Ectodermal cell (in vitro differentiated cells): ENCODE results near the gene LPAR3.

ENCODE experiments used
- H3K27ac ChIP-seq: 2 replicates; pipeline ENCODE4 v1.7.0; 2013; ENCODE audit warnings: mild to moderate bottlenecking, low read depth, low read length; ENCODE audit not compliant: insufficient read depth, poor library complexity, severe bottlenecking
- H3K27me3 ChIP-seq: 2 replicates; pipeline ENCODE4 v1.7.0; 2013; ENCODE audit warnings: mild to moderate bottlenecking, low read length; ENCODE audit not compliant: insufficient read depth, control insufficient read depth, poor library complexity, severe bottlenecking
- H3K36me3 ChIP-seq: one replicate; pipeline ENCODE4 v1.7.0; 2013; ENCODE audit warnings: low read length; ENCODE audit not compliant: control insufficient read depth, insufficient read depth
- H3K4me1 ChIP-seq: one replicate; pipeline ENCODE4 v1.7.0; 2013; ENCODE audit warnings: low read length; ENCODE audit not compliant: control insufficient read depth, insufficient read depth
- H3K4me3 ChIP-seq: 2 replicates; pipeline ENCODE4 v1.7.0; 2013; ENCODE audit warnings: low read depth, low read length, control low read depth; ENCODE audit not compliant: insufficient read depth
- H3K9me3 ChIP-seq: 2 replicates; pipeline ENCODE4 v1.7.0; 2013; ENCODE audit warnings: mild to moderate bottlenecking, low read length, moderate library complexity; ENCODE audit not compliant: control insufficient read depth
- WGBS, 2 experiments: methylation state at CpG; one replicate each; pipeline ENCODE4 v1.1.7; 2013; ENCODE audit warnings: missing lambda C conversion rate in 2 of 2; 5-methylcytosine and 5-hydroxymethylcytosine counted together

LPAR3 gene

DNA sequence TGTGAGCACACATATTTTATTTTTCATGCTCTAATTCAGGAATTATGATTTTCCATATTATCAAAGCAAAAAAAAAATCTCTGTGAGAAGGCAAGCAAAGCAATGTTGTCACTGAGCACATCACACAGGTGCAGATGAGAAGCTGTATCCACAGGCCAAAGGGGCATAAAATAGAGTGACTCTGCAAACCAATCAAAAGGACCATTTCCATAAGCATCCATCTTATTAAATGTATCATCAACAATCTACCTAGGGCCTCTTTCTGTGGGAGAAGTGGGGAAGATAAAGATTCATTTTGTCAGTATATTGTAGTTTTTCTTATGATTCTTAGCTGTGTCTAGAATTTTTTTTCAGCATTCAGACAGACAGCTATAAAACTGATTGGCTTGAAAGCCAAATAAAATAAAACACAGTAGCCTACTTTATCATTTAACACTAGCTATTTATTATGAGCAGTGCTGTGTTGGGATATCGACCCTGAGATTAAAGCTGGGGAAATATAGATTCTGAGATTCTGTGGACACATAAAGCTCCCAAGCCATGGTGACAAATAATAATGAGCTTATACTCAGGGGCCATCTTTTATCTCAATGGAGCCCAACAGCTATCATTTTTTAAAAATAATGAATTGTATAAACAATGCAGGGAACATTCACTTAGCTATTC, 90.3 kb downstream of the LPAR3 start:
- Histone ChIP-seq H3K9me3 (no peaks in the 10 kb centered on the region), H3K4me1 (no peaks in the 10 kb centered on the region), H3K27me3 (no peaks in the 10 kb centered on the region), H3K36me3 (no peaks in the 10 kb centered on the region), H3K4me3 (no peak overlapping the region), H3K27ac (no peak overlapping the region)
- 86 to 91% methylated on average over 1 of the region's 1 CpG for WGBS, 2 experiments

DNA sequence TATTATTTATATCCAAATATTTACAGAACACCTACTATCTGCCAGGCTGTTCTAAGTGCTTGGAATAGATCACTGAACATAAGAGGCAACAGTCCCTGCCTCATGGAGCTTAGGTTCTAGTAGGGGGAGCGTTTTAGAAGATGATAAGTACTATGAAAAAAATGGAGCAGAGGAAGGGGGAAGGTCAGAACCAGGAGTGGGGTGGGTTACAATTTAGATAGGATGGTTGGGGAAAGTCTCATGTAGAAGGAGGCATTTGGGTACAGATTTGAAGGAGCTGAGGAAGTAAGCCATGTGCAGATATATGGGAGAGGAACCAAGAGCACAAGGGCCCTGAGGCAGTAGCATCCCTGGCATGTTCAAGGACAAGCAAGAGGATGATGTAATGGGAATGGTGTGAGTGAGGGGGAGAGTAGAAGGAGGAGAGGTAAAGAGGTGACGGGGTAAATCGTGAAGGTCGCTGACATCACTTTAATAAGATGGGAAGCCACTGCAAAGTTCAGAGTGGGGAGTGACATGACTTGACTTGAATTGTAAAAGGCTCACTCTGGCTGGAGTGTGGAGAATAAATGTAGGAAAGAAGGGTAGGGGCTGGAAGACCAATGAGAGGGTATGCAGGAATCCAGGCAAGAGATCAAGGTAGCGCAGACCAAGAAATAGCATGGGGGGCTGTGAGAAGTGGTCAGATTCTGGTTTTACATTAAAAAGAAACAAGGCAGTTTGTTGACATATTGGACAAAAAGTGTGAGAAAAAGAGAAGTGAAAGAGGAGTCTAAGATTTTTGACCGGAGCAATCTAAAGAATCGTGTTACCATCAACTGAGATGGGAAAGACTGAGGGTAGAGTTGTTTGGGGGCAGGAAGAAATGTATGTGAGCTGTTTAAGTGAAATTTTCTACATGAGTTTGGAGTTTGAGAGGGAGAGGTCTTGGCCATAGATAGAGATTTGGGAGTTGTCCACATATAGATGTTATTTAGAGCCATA, 92.6 kb downstream of the LPAR3 start:
- H3K4me1 ChIP-seq, result no peaks in the 10 kb centered on the region
- no peaks in the 10 kb centered on the region for H3K36me3 ChIP-seq
- no peak overlapping the region for H3K27ac ChIP-seq
- no peak overlapping the region for H3K4me3 ChIP-seq
- H3K9me3 ChIP-seq, result no peaks in the 10 kb centered on the region
- H3K27me3 ChIP-seq, result no peaks in the 10 kb centered on the region
- WGBS, 2 experiments, result 93 to 94% methylated on average over 7 of the region's 7 CpGs

DNA sequence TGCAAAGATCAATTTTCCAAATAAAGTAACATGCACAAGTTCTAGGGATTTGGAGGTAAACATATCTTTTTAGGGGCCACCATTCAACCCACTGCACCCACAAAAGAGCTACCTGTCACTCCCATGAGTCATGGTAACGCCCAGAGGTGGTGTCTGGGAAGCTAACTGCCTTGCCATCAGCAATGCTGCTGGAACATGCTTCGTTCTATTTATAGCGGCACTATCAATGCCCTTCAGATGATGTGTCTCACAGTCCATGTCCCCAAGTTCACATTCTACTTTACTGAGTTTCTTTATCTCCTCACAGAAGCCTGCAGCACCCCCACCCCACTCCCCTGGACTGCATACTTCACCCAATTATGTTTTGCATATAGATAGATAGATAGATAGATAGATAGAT, 95.4 kb downstream of the LPAR3 start:
- Histone ChIP-seq H3K4me1 (no peaks in the 10 kb centered on the region), H3K27me3 (no peaks in the 10 kb centered on the region), H3K9me3 (no peaks in the 10 kb centered on the region), H3K4me3 (no peak overlapping the region), H3K27ac (no peak overlapping the region), H3K36me3 (no peaks in the 10 kb centered on the region)
- 92 to 94% methylated on average over 3 of the region's 3 CpGs for WGBS, 2 experiments

DNA sequence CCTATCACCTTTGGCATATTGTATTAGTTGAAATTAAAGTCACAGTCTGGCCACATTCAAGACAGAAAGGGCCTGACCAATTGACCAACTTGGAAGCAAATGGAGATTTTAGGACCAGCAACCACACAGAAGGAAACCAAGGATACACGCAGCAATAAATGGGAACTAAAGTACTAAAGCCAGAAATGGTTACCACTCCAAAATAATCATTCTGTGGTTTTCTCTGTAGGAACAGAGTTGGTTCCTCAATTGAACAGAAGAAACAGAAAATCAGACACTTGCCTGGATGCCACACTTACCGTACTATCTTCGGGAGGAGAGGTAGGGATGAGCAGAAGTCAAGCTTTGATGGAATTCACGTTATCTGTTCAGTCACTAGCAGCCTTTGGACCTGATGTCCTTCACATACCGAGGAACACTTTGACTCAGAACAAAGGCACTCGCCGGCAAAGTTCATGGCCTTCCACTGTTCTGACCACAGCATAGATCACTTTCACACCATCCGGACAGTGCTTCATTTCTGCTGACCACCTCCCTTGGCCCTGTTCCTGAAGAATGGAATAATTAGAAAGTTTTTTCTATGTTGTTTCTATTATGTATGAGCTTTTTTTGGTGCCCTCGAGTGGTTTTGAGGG, 96.9 kb downstream of the LPAR3 start:
- no peaks in the 10 kb centered on the region for H3K27me3 ChIP-seq
- H3K4me1 ChIP-seq, result no peaks in the 10 kb centered on the region
- no peak overlapping the region for H3K4me3 ChIP-seq
- no peaks in the 10 kb centered on the region for H3K9me3 ChIP-seq
- H3K36me3 ChIP-seq, result no peaks in the 10 kb centered on the region
- WGBS, 2 experiments, result 95 to 97% methylated on average over 8 to 9 of the region's 9 CpGs
- H3K27ac ChIP-seq, result no peak overlapping the region

DNA sequence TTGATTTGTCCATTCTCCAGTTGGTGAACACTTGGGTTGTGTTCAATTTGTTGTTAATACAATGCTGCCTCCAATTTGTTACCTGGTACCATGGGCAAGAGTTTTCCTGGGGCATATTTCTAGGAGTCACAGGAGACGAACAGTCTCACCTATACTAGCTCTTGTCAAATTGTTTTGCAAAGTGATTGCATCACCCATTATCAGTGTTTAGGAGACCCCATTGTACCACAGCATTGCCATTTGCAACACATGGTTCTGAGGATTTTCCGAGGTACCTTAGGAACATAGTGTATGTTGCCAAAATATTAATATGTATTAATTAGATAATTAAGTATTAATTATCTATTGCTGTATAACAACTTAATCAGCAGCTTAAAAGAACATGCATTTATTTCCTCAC, 97.8 kb downstream of the LPAR3 start:
- H3K4me1 ChIP-seq, result no peaks in the 10 kb centered on the region
- no peak overlapping the region for H3K4me3 ChIP-seq
- H3K27ac ChIP-seq, result no peak overlapping the region
- H3K27me3 ChIP-seq, result no peaks in the 10 kb centered on the region
- no peaks in the 10 kb centered on the region for H3K36me3 ChIP-seq
- 88 to 89% methylated on average over 1 of the region's 2 CpGs for WGBS, 2 experiments
- H3K9me3 ChIP-seq, result no peaks in the 10 kb centered on the region

DNA sequence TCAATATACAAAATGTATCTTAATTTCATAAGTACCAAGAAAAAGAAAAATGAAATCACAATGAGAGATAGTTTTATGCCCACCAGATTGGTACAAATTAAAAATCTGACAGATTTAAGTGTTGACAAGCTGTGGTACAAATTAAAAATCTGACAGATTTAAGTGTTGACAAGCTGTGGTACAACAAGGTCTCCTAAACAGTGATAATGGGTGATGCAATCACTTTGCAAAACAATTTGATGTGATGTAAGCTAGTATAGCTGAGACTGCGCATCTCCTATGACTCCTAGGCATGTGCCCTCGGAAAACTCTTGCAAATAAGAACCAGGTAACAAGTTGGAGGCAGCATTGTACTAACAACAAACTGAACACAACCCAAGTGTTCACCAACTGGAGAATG, 100.6 kb downstream of the LPAR3 start:
- peaks cover 5% of the 10 kb centered on the region for H3K4me1 ChIP-seq
- 92 to 96% methylated on average over 2 of the region's 2 CpGs for WGBS, 2 experiments
- no peak overlapping the region for H3K27ac ChIP-seq
- no peak overlapping the region for H3K4me3 ChIP-seq
- H3K27me3 ChIP-seq, result no peaks in the 10 kb centered on the region
- H3K36me3 ChIP-seq, result no peaks in the 10 kb centered on the region
- no peaks in the 10 kb centered on the region for H3K9me3 ChIP-seq

DNA sequence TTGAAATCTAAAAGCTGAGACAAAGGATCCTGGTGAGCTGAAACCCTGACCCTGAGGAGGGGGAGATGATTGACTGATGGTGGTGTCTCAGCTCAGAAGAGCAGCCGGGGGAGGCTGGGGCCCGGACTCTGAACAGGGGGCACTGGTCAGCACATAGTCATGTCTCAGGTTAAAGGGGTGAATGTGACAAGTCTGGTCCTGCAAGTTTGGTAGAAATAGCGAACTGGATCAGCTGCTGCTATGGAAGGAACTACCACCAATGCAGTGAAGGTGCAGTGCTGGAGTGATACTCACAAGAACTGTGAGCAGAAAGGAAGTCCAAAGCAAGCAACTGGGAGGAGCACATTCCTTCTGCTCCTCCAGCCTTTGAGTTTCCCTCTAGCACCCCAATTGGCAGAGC, 104.0 kb downstream of the LPAR3 start:
- no peaks in the 10 kb centered on the region for H3K27me3 ChIP-seq
- no peaks in the 10 kb centered on the region for H3K36me3 ChIP-seq
- no peaks in the 10 kb centered on the region for H3K9me3 ChIP-seq
- 74 to 82% methylated on average over 3 of the region's 3 CpGs for WGBS, 2 experiments
- H3K4me3 ChIP-seq, result no peak overlapping the region
- H3K27ac ChIP-seq, result no peak overlapping the region
- peaks cover 5% of the 10 kb centered on the region for H3K4me1 ChIP-seq

DNA sequence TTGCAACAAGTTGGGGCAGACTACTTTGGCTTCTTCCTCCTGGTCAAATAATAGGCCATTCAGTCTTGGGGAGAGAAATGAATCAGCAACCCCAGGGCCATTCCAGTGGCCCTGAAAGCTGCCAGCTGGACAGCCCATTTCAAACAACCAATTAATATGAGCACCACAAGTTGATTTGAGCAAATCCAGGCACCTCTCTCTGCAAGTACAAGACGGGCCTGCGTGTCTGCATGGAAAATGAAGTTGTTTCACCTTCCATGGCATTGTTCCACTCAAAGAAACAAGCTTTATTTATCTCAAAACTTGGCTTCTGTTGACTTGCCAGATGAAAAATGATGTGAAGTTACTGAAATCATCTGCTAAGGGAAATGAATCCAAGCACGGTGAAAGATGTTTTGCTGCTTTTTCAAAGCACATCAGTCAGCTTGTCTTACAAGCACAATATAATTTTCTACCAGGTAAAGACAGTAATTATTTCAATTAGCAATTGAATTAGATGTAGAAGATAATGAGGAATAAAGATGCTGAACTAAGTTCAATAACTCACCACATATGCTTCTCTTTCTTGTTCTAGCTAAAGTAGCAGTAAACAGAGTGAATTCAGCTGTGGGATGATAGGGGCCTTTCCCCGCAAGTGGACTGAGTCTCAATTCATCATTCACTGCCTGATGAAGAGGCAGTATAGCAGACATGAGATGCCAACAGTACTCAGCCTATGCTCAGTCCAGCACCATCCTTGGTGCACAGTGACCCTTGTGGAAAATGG, 107.6 kb downstream of the LPAR3 start:
- Histone ChIP-seq H3K27me3 (no peaks in the 10 kb centered on the region), H3K4me1 (peaks cover 5% of the 10 kb centered on the region), H3K27ac (no peak overlapping the region), H3K36me3 (no peaks in the 10 kb centered on the region), H3K9me3 (no peaks in the 10 kb centered on the region), H3K4me3 (no peak overlapping the region)
- WGBS, 2 experiments, result 97% methylated on average over 4 of the region's 4 CpGs

DNA sequence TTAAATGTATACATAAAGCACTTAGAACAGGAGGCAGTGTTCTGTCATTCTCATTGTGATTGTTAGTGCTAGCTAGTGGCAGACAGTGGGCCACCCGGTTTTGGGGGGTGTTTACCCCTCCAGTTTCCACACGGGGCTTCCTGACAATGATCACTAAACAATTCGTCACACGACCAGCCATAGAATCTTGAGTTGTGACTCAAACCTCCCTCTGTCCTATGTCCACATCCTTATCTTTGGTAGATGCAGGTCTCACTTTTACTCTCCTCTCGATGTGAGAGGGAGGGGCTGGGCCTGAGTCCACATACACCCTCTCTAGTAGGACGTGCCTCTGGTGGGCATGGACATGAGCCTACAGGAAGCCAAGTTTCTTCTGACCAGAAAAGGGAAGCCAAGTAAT, 110.1 kb downstream of the LPAR3 start:
- 83 to 90% methylated on average over 6 of the region's 6 CpGs for WGBS, 2 experiments
- Histone ChIP-seq H3K36me3 (no peaks in the 10 kb centered on the region), H3K27ac (no peak overlapping the region), H3K9me3 (no peaks in the 10 kb centered on the region), H3K27me3 (no peaks in the 10 kb centered on the region), H3K4me3 (no peak overlapping the region), H3K4me1 (no peaks in the 10 kb centered on the region)
